Amniotic stem cell (primary cell): Measurements from ENCODE around the gene HSD17B11.
"Not testable (repeated sequence)": the region's sequence is repeated elsewhere in the genome, so short reads cannot be mapped to it uniquely, and the experiment has no call there.

Experiments used
- DNase-seq: peaks from one replicate; lab custom pipeline; 2025; lab: John Stamatoyannopoulos, UW

The HSD17B11 gene

DNA sequence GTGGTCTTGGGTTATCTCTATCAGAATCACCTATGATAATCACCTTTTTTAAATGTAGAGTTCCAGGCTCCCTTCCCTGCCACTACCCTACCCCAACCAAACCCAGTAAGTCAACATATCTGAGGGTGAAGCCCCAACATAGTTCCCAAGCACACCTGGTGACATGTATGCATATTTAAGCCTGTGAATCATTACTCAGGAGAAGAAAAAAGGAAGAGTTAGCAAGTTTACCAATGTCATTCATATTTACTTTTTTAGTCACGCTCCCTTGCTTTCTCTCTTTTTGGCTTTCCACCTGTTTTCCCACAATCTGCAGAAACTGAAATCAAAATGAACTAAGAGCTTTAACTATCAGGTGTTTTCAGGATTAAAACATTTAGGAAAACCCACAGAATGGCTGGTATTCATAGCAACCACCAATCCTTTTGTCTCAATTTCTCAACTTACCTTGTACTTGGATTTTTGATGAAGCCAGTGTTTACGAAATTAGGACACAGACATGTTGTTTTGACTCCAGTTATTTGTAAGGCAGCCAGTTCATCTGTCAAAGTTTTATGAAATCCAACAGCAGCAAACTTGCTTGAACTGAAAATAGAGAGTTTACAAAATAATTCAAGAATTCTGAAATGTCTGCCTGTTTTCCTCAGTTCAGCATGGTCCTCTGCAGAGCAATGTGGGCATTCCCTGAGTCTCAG, 34.0 kb downstream of the HSD17B11 start:
- DNase-seq: no peak

DNA sequence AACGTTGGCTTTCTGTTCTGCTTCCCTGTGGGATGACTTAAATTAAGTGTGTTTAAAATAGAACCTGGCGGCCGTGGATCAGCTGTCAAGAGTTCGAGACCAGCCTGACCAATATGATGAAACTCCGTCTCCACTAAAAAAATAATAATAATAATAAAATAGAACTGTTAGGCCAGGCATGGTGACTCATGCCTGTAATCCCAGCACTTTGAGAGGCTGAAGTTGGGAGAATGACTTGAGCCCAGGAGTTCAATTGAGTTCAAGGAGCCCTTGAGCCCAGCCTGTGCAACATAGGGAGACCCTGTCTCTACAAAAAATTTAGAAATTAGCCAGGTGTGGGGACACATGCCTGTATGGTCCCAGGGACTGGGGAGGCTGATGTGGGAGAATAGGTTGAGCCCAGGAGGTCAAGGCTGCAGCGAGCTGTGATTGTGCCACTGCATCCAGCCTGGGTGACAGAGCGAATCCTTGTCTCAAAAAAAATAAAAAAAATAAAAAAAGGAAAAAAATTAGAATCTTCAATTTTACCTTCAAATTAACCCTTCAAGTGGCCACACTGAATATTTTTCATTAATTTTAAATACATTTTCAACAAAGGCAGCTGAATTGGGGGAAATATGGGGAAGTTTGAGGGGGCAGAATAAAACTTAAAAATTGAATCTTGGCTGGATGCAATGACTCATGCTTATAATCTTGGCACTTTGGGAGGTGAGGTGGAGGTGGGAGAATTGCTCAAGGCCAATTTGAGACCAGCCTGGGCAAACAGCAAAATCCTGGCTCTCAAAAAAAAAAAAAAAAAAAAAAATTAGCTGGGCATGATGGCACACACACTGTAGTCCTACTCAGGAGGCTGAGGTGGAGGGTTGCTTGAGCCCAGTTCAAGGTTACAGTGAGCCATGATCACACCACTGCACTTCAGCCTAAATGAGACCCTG, 36.6 kb downstream of the HSD17B11 start:
- DNase-seq: no peak

DNA sequence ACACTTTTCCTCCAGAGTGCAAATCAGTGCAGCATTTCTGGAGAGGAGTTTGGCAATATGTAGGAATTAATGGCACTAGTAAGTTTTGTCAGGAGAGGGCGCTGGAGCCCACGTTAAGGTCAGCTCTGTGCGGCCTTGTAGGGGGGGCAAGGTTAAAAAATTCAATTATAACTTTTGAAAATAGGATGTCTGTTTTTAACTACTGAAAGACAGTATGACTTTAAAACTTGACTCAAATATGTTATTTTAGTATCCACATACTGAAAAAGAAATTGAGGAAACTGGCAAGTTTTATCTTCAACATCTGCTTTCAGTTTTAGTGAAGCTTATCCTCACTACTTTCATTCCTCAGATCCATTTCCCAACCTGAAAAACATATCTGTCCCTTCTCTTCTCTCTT, 37.4 kb downstream of the HSD17B11 start:
- no peak for DNase-seq

DNA sequence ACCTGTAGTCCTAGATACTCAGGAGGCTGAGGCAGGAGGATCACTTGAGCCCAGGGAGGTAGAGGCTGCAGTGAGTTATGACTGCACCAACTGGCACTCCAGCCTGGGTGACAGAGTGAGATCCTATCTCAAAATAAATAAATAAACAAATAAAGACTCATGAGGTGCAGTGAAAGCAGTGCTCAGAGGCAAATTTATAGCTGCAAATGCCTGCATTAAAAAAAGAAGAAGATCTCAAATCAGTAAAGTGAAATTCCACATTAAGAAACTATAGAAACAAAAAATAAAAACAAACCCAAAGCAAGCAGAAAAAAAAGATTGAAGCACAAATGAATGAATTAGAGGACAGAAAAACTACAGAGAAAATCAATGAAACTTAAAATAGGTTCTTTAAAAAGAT, 45.8 kb downstream of the HSD17B11 start:
- DNase-seq: no peak

DNA sequence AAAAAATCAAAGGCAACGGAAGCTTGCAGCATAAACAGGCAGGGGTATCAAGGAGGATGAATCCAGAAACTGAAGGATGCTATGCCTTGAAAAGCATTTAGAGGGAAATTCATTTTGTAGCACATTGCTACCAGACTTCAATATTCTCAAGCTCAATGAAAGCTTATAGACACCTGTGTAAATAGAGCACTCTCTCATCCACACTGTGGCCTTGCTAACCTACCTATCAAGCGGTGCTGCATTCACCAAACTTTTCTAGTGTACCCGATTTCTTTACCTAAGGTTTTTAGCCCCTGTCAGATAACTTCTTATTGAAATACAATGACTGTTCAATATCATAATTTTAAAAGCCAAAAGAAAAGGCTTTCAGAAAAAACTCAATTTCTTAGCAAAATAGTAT, 48.1 kb downstream of the HSD17B11 start:
- DNase-seq: no peak

DNA sequence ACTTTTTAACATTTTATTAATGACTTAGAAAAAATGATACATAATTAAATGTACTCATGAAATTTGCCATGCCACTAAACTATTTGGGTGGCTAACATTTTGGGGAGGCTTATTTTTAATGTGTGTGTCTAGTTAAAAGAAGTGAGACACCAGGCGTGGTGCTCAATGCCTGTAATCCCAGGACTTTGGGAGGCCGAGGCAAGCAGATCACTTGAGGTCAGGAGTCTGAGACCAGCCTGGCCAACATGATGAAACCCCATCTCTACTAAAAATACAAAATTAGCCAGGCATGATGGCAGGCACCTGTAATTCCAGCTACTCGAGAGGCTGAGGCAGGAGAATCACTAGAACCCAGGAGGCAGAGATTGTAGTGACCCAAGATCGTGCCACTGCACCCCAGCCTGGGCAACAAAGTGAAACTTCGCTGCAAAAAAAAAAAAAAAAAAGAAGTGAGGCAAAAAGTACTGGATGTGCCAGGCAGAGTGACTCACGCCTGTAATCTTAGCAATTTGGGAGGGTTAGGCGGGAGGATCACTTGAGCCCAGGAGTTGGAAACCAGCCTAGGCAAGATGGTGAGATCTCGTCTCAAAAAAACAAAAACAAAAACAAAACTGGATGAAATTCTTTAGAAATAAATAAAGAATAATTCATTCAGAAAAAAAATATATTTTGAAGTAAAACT, 48.9 kb downstream of the HSD17B11 start:
- not testable (repeated sequence) for DNase-seq

DNA sequence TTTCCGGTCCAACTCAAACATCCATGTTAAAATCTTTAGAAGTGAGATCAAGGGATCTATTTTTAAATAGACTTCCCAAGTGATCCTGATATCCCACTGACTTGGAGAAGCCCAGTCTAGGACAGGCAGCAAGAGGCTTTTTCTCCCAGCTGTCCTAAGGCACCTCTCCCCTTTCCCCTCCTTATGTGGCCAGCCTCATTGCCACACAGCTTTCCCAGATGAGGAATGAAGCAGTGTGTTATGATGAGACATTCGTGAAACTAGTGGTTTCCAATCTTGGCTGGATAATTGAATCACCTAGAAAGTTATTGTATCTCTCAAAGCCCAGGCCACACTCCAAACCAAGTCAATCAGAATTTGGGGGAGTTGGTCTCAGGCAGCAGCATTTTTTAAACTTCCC, 51.5 kb downstream of the HSD17B11 start:
- no peak for DNase-seq

DNA sequence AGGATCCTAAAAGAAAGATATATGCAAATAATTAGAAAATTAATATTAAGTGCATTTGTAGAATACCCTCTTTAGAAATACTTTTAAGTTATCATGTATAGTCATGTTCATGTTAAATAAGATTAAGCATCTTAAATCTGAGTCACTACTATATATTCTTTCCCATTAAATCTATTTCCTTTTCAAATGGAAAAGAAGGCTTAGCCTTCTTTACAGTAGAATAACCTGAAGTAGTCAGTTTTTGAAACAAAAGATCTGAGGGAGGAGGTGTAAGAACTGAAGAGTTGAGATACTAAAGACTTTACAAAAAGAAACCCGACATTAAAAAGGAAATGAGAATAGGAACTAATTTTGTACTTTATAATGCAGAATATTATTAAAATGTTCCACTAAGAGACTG, 53.6 kb downstream of the HSD17B11 start:
- no peak for DNase-seq

DNA sequence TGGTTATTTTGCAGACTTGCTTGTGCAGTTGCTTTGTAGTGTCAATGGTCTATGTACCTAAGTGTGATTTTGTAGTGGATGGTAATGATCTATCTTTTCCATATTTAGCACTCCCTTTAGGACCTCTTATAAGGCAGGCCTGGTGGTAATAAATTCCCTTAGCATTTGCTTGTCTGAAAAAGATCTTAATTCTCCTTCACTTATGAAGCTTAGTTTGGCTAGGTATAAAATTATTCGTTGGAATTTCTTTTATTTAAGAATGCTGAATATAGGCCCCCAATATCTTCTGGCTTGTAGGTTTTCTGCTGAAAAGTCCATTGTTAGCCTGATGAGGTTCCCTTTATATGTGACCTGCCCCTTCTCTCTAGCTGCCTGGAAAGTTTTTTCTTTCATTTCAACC, 57.7 kb downstream of the HSD17B11 start:
- DNase-seq: no peak

DNA sequence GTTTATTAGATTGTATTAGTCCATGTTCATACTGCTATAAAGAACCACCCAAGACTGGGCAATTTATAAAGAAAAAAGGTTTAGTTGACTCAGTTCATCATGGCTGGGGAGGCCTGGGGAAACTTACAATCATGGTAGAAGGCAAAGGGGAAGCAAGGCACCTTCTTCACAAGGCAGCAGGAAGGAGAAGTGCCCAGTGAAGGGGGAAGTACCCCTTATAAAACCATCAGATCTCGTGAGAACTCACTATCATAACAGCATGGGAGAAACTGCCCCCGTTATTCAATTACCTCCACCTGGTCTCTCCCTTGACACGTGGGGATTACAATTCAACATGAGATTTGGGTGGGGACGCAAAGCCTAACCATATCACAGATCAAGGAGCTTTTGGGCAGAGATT, 60.2 kb downstream of the HSD17B11 start:
- DNase-seq: no peak

DNA sequence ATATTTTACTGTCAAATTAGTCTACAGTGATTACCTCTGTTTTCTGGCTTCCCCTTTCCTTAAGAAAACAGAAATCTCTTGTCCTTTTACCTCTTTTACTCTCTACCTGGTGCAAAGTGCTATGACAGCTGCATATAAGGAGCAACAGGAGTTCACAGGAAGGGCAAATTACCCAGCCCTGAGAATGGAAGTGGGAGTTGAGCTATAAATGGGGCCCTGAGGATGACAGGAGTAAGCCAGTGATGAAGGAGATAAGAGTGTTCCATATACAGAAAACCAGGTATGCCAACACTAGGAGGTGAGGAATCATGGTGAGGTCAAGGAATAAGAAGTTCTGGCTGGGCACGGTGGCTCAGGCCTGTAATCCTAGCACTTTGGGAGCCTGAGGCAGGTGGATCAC, 63.9 kb downstream of the HSD17B11 start:
- DNase-seq: no peak

DNA sequence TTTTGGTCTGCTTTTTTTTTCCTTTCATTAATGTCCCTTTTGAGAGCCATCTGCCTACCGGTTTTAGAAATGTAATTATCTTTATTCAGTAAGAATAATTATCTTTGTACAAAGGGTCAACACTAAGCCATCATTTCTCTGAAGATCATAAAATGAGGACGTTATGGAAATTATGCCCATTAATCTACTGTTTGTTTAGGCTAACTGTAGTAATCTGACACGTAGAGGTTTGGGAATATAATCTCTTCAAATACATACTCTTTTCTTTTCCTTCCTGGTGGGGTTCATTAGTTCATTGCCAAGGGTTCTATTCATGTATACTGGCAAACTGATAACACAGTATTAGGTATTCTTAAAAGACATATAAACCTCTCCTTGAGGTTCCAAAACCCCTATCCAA, 64.5 kb downstream of the HSD17B11 start:
- DNase-seq: no peak

DNA sequence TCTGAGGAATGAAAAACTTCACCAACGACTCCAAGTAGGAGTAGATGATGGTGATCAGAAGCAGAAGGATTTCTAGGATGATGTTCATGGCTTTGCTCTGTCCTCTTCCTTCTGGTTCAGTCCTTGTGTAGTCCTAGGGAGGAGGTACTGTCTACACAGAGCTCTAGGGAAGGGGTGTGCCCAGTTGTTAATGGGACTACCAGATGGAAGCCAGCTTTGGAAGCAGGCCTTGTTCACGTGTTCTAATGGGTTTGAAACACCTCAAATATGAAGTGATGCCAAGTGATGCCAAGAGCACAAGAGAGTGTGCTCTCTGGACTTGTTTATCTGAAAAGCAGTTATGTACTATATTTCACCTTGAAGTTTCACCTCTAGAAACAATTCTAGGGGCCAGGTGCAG, 68.2 kb downstream of the HSD17B11 start, which contains the start of gene HSD17B13:
HSD17B13 (minus strand) TSS at position 129 of the 400 bp plus-strand sequence; CDS start at position 88, 41 bp downstream.
- no peak for DNase-seq

DNA sequence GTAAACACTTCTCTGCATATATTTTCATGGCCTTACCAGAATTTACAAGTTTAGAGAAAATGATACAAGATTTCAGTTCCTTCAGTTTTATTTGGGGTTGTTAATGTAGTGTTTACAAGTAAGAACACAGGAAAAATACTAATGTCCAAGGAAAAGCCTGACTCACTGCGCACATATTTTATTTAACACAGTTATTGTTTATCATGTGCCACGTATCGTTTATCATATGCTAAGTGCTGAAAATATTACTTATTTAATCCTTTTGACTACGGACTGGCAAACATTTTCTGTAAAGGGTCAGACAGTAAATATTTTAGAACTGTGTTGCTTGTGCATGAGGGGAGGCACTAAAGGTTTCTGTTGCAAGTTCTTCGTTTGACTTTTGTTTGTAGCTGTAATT, 69.1 kb downstream of the HSD17B11 start:
- no peak for DNase-seq

DNA sequence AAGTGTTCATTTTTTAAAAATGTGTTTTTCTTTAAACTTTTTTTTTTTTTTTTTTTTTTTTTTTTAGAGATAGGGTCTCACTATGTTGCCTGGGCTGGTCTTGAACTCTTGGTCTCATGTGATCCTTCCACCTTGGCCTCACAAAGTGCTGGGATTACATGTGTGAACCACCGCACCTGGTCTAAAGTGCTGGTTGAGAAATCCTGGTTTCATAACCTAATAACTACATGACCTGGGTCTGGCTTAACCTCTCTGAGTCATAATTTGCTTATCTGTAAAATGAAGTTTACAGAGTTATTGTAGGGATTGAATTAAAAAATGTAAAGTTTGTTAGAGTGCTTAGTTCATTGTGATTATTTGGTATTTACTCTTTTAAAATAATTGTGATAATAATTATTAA, 73.5 kb downstream of the HSD17B11 start:
- no peak for DNase-seq

DNA sequence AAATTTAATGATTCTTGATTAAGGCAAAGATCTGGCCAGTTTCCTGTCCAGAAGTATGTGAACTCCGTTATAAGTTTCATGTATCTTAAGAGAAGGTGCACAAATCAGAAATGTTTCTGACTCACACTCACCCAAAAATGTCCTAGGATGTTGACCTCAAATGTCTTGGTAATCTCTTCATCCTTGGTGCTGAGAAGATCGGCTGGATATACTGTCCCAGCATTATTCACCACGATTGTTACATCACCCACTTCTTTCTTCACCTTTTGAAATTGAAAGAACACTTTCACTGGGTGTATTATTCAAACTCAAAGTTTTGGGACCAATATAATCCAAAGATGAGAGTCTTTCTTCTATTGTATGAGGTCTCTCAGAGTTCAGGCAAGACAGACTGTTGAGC, 74.0 kb downstream of the HSD17B11 start:
- no peak for DNase-seq

DNA sequence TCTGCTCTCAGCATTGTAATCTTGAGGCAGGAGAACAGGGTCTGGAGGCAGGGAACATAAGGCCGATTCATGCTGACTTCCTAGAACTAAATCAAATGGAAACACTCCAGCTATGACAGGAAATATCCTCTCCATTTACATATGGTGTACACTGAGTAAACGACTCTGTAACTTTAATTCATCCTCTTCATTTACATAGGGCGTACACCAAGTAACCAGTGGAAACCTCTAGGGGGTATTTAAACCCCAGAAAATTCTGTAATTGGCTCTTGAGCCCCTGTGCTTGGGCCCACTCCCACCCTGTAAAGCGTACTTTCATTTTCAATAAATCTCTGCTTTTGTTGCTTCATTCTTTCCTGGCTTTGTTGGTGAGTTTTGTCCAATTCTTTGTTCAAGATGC, 76.0 kb downstream of the HSD17B11 start:
- DNase-seq: not testable (repeated sequence)

DNA sequence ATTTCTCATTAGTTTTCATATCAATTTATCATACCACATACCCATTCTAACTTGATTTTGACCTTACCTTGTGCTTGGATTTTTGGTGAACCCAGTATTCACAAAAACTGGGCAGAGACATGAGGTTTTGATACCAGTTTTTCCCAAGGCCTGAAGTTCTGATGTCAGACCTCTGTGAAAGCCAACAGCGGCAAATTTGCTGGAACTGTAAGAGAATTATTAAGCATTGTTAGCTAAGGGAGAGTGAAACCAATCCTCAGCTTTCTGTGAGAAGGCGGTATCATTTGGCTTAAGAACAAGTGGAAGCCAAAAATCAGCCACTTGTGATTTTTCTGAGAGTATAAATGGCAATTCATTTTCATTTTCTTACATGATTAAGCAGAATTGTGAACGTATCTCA, 77.2 kb downstream of the HSD17B11 start:
- no peak for DNase-seq

DNA sequence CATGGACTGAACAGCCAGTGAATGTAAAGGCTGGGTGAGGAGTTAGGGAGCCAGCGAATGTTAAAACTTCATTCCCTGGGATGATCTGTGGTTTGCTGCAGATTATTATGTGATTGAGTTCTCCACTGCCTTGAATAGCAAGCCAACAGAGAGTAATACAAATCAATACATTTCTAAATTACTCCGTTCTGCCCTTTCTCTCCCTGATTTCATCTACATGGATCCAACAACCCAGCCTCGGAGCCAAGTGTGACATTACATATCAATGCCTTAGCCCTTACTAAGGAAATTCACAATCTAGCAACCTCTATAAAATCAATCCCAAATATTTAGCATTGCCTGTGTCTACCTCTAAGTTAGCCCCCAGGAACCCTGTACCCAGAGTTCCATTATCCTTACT, 79.3 kb downstream of the HSD17B11 start:
- DNase-seq: no peak

DNA sequence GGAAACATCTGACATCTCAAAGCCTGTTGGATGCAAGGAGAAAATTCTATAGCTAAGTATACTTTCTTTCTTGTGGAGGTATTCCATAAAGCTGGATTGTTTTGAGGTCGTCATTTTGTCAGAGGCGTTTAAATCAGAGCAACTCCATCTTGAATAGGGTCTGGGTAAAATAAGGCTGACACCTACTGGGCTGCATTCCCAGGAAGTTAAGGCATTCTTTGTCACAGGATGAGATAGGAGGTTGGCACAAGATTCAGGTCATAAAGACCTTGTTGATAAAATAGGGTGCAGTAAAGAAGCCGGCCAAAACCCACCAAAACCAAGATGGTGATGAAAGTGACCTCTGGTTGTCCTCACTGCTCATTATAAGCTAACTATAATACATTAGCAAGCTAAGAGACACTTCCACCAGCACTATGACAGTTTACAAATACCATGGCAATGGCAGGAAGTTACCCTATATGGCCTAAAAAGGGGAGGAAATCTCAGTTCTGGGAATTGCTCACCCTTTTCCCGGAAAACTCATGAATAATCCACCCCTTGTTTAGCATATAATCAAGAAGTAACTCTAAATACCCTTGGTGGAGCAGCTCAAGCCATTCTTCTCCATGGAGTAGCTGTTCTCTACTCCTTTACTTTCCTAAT, 80.2 kb downstream of the HSD17B11 start:
- DNase-seq: no peak

DNA sequence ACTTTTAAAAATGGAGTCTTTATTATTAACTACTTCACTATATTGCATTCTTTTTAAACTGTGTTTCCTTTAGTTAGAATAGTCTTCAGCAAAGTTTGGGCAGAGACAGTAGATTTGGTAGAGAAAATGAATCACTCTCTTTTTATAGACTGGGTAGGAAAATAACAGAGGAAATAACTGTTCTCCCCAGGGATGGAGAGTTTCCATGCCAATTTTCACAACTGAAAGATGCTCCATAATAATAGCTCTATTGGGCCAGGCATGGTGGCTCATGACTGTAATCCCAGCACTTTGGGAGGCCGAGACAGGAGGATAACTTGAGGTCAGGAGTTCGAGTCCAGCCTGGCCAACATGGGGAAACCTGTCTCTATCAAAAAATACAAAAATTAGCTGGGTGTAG, 81.4 kb downstream of the HSD17B11 start:
- DNase-seq: no peak

DNA sequence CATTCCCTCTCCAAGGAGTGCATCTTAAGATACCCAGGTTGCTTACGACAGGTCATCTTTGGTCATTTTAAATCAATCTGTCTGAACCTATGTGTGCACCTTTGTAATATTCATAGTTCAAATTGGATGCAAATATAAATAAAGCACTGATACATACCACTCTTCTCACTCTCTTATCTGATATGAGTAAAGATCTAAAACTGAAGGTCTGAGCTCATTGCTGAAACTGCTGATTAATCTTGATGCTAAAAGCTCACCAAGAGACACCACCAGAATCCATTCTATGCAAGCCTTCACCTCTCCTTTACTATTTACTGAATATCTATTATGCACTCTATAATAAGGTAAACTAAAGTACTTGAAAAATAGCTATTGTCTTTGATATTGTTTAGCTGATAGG, 84.9 kb downstream of the HSD17B11 start:
- no peak for DNase-seq
